Subcutaneous preadipocyte (primary cell): ENCODE results near the gene SLC39A6. TPM values are rescaled to one million over a fixed set of nuclear protein-coding genes. Genes with fewer than 3 reads are reported as not detected.

ENCODE experiments used
- total RNA-seq: library from RNA; depleted of rRNA; stranded (reverse); fragments of >200 nt; gene quantifications from 2 replicates; pipeline ENCODE4 v1.2.3, GENCODE V29; 2012

The SLC39A6 gene
- 67.2 and 74.5 TPM in 2 replicates for total RNA-seq

GRCh38 chr18:36129300-36130038 is at the start of gene SLC39A6, which contains the start of gene ELP2:
TSS of gene SLC39A6 (minus strand) at chr18:36129340. CDS start at chr18:36127007, 2,333 bp downstream.
TSS of gene ELP2 (plus strand) at chr18:36129899. CDS start at chr18:36129934, 35 bp downstream.

GRCh38 chr18:36067055-36067957 is 61.8 kb downstream of the SLC39A6 start, which contains the start of gene RPRD1A:
TSS of gene RPRD1A (minus strand) at chr18:36067559. CDS start at chr18:36067404, 155 bp downstream.

Other genes starting within 250 kb of the SLC39A6 start
- 30.1 and 45.9 TPM in 2 replicates for gene RPRD1A, start 61.8 kb downstream of the SLC39A6 start, total RNA-seq
- gene ELP2, start 559 bp upstream of the SLC39A6 start, total RNA-seq: 77.2 and 90.9 TPM in 2 replicates
- 8.8 and 12.3 TPM in 2 replicates for gene MOCOS, start 58.2 kb upstream of the SLC39A6 start, total RNA-seq
- gene FHOD3, start 168.4 kb upstream of the SLC39A6 start, total RNA-seq: 1.1 and 1.6 TPM in 2 replicates